Left ventricle myocardium superior (tissue), 1 donor: Measurements from ENCODE around the gene NPR3. TPM values are rescaled to one million over a fixed set of nuclear protein-coding genes. Genes with fewer than 3 reads are reported as not detected.
A peak's percentile ranks its signal among the peaks of the same experiment; 100 is the strongest.
"Not testable (repeated sequence)": the region's sequence is repeated elsewhere in the genome, so short reads cannot be mapped to it uniquely, and the experiment has no call there.

ENCODE experiments used
- ATAC-seq: fragments of 200-7000 bp; cut with Tn5 transposase; one replicate; pipeline ENCODE4 v1.9.1; 2020; ENCODE audit warnings: mild to moderate bottlenecking, moderate library complexity
- DNase-seq: peaks from one replicate; pipeline ENCODE4 v3.0.0-alpha.2; 2020
- intact Hi-C: fragments of 100-400 bp; cut with micrococcal nuclease; formaldehyde crosslinking; loops from one replicate; pipeline ENCODE4 v1.11.0; 2022
- total RNA-seq: library from RNA; stranded (reverse); fragmentation: NEBNext Ultra II Directional; extraction: Animal tissue kit (Norgen Biotek cat#: 25700); gene quantifications from one replicate; pipeline ENCODE4 v1.2.1, GENCODE V29; 2021
- donor health status: DM: no; HTN: yes; CAD: no; lungs with severe emphysema.

The NPR3 gene
- total RNA-seq, 1 donor from 2014 or later = 16.3 TPM

DNA sequence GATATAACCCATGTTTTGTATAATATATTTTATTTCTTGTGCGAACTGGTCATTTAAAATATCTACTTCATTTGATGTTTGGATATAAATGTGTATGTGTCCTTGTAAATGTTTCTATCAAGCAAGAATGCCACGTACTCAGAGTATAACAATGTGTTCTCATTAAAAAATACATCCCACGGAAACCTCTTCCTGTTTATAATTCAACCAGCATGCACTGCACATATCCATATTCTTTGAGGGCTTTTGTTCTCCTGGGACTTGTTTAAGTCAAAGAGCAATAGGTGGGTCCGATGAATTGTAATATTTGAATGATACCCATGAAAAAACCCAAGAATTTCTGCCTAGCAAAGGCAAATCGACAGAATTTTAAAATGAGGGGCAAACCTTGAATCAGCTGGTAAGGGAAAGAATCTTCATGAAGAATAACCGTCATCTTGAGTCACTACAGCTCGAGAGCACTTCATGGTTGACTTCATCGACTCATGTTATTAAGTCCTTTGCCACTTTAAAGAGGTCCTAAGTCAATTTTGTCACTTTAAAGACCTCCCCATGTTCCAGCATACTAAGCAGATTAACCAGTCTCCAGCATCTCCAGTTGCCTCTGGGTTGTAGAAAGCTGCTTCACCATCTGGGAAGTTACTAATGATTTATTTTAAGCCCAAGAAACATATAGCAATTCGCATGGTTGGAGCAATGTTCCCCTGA, 80.6 kb downstream of the NPR3 start:
- intact Hi-C loops = no loop called here
- DNase-seq = no peak
- no peak for ATAC-seq

DNA sequence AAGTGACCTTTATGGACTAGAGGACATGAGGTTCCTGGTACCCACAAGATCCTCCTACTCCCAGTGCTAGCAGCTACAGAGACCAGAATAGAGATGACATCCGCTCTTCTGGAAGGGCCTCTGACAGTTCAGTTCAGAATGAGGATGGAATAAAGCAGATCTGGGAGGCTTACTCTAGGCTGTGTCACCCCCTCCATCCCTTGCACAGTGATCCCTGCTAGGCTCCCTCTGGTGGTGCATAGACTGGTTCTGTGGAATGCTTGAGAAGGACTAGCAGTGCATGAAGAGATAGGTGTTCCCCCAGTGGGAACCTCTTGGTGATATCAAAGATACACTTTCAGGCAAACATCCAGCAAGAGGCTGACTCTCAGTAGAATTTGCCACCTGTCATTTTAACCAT, 83.0 kb downstream of the NPR3 start:
- intact Hi-C loops = no loop called here
- peak; percentile 46 for ATAC-seq
- no peak for DNase-seq

DNA sequence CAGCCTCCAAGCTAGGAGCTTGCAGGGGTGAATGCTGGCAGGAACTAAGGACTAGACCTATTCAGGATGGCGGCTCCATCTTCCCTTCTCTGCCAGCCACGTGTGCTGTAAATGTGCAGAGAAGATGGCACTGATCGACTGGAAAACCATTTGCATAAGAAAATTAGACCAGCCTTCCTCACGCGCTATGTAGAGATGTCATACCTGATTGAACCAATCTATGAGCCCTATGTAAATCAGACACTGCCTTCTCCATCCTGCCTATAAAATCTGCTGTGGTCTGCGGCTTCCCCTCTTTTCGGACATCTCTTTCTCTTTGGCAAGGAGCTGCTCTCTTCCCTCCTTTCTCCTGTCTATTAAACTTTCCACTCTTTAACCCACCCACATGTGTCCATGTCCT, 91.6 kb downstream of the NPR3 start:
- intact Hi-C loops = no loop called here
- DNase-seq = no peak
- no peak for ATAC-seq

DNA sequence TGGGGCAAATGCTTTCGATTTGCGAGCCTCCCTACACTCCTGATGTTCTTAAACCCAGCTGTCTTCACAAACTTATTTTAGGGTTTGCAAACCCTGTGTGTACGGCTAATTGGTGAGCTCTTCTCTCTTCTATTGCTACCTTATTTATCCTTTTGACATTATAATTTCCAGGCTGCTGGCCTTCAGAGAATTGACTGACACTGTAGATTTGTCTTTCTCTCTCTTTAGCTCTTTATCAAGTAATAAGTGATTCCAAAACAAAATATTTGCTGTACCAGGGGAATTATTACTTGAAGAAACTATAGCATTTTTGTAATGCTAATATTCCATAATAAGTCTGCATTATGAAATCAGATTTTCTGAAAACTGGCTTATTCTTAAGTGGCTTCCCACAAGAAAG, 92.5 kb downstream of the NPR3 start:
- intact Hi-C loops = no loop called here
- no peak for DNase-seq
- no peak for ATAC-seq

DNA sequence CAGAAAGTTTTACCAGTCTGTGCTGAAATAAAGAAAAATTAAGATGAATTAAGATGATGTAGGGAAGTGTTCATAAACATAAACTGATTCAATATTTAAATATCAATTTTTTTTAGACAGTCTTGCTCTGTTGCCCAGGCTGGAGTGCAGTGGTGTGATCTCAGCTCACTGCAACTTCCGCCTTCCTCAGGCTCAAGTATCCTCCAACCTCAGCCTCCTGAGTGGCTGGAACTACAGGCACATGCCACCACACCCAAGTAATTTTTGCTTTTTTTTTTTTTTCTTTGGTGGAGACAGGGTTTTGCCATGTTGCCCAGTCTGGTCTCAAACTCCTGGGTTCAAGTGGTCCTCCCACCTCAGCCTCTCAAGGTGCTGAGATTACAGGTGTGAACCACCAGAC, 94.3 kb downstream of the NPR3 start:
- intact Hi-C loops, ATAC-seq, DNase-seq: not testable (repeated sequence)

DNA sequence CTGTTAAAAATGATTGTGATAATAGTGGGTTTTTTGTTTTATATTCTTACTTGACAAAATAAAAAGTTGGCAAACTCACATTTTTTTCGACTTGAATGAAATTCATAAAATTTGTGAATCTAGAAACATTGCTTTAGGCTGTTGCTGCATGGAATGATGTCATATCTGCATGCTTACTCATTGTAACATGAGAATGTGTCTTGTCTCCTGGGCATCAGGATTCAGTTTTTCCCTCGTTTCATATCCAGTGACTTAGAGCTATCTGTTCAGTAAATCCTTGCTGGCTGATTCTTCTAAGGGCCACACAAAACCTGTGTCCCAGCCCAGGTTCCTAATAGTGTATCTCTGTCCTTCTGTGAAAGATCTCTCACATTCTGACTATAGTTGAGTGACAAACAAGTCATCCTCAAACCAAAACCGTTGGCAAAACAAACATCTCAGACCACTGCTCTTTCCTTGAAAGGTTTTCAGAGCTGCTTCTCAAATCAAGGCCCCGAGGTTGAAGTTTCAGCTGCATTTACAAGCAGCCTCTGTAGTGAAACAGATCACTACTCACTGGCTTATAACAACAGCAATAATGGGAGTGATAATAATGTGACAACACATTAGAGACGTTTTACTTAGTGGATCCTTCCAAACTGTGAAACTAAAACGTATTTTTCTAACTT, 95.0 kb downstream of the NPR3 start:
- intact Hi-C loops = no loop called here
- ATAC-seq = peak; percentile 55
- DNase-seq = no peak

DNA sequence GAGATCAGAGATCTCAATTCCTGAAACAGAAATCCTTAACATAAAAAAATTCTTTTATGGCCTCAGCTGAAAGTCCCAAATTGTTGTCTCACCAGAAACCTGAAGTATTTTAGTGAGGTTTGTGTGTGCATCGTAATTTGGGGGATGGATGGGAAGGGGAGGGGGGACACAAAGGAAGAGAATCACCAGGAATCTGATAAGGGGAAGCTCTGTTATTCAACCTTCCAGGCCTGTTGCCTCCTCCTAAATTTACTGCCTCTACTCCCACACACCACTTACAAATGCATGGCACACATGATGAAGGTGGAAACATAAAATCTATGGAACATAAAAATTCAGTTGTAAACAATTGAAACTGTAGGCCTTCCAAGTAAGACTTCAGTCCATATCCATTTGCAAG, 97.7 kb downstream of the NPR3 start:
- intact Hi-C loops = no loop called here
- no peak for ATAC-seq
- DNase-seq = no peak

DNA sequence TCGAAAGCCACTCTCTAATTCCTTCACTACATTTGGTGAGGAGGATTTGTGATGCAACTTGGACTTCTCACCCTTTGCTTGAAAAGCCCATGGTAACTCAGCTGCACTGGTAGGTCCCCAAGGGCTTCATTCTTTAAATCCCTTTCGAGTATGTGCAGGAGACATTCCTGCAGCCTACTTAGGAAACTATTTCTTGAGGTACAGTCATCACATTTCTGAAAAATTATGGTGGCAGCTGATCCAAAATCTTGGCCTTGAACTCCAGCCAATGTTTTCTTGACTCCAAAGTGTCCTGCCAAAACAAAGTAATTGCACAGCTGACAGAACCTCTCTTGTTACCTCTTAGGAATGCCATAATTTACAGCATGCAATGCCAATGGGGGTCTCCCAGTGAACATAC, 99.7 kb downstream of the NPR3 start:
- ATAC-seq (no peak), DNase-seq (no peak)
- intact Hi-C loops = no loop called here

DNA sequence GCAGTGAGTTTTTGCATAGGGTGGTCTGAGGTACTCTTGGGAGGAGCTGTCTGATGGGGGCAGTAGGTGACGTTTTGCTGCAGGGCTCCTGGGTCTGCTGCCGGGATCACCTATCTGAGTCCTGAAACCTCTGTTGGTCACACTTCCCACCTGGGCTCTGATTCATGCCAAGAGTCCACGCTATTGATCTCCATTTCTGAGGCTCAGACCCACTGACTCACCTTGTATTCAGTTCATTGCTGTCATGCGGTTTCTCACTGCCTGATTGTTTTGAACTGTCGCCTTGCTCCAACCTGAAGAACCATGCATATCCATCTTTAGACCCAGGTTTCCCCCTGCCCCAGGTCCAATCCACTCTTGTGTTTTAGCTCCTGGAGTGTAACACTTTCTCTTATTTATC, 101.3 kb downstream of the NPR3 start:
- ATAC-seq (no peak), DNase-seq (no peak)
- intact Hi-C loops = no loop called here

DNA sequence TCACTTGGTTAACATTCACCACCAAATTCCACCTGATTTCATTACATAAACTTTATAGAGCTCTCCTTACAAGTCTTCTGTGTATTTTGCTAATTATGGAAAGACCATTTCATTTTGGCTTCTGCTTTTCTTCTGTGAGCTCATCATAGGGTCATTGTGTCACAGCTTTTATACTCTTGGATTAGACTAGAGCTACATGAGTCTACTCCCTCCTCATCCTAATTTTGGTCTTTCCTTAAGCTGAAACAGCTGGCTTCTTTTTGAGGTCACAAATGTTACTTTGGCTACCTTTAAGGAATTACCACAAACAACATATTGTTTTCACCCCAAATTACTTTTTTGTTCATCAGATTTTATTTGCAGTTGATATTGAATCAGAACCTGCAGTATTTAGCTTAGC, 103.0 kb downstream of the NPR3 start:
- ATAC-seq (no peak), DNase-seq (no peak)
- intact Hi-C loops = no loop called here

DNA sequence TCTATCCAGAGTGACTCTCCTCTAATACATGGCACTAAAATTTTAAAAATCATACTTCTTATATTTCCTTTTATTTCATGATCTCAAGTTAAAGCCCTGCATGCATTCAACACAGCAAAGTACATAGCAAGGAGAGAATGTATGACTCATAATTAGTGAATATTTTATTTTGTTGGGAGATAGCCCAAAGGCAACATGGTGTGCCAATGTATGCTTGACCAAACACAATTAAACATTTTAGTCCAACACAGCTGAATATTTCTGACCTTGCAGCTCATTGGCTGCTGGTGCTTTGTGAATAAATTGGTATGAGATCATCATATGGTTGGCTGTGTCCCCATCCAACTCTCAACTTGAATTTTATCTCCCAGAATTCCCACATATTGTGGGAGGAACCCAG, 103.5 kb downstream of the NPR3 start:
- DNase-seq (no peak), ATAC-seq (no peak)
- intact Hi-C loops = no loop called here

DNA sequence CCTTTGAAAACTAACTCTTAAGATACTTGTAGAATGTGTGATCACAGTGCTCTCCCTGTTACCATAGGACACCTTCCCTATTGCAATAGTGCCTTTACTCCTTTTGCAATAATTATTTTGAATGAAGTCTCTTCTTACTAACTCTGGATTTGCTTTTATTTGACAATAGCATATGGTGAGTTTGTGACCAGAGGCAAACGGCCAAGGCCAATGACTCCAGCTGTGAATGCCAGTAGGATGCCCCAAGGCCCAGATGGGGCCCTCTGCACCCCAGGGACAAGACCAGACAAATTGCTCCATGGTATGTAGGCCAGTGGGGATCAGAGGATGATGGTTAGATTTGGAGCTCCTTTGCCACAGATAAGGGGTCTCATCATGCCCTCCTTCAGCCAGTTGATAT, 116.9 kb downstream of the NPR3 start:
- intact Hi-C loops = no loop called here
- DNase-seq = no peak
- no peak for ATAC-seq

DNA sequence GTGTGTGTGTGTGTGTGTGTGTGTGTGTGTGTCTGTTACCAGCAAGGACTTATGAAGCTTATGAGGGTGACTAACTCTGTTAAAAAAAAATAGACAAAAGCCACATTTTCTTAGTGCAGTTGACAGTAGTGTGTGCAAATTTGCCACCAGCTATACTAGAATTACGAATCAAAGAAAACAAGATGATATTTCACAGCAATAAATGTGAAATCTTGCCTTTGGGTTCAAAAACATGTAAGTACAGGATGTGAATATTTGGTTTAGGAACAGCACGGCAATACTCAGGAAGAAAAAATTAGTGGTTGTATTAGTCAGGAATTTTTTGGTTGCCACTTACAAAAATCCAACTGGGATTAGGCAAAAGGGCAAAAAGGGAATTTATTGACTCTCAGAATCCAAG, 117.4 kb downstream of the NPR3 start:
- intact Hi-C loops = no loop called here
- DNase-seq (no peak), ATAC-seq (no peak)

DNA sequence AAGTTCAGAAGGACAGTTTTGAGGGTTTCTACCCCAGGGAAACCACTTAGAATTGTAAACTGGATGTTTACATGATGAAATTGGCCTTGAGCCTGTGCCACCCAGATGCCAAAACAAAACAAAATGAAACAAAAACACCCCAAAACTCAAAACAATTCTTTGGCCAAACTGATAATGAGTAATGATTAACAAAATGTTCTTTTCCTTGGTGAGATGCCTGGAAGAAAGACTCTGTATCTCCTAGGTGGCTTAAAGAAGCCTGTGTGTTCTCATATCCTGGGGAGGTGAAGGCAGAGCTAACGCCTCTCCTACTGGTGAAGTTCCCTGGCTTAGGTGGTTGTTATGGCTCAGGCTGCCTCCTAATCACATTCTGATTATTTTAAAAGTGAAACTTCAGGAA, 120.5 kb downstream of the NPR3 start:
- intact Hi-C loops = no loop called here
- DNase-seq (no peak), ATAC-seq (no peak)

DNA sequence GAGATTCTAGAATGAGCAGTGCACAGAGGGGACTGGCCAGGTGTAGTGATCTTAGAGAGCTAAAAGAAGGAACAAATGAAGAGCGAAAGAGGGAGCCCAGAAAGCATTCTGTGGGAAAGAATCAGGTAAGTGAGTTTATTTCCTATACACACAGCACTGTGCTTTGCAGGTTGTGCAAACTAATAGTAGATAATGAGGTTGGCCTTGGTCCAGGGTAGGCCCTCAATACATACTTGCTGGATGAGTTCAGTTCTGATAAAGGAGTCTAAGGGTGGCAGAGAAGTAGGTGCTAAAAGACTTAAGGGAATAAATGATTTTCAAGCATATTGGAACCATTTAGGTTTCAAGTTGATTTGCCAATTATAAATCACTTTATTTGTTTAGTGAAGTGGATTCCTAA, 122.0 kb downstream of the NPR3 start:
- DNase-seq (no peak), ATAC-seq (no peak)
- intact Hi-C loops = no loop called here

DNA sequence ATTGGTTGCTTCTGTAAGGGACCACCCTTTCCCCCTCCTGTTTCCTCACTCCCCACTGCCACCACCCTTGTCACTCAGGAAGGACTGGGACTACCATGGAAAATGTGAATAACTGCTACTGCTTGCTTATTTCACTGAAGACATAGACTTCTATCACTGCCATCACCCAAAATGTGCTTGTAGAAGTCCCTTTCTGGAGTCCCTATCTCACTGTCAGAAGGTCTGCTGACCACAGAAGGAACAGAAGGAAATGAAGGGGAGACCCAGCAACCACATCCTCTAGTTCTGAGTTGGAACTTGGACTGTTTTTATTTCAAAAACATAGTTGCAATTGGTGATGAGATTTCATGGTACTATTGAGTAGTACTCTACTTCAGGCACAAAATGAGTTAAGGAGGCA, 122.5 kb downstream of the NPR3 start:
- ATAC-seq (no peak), DNase-seq (no peak)
- intact Hi-C loops = no loop called here

DNA sequence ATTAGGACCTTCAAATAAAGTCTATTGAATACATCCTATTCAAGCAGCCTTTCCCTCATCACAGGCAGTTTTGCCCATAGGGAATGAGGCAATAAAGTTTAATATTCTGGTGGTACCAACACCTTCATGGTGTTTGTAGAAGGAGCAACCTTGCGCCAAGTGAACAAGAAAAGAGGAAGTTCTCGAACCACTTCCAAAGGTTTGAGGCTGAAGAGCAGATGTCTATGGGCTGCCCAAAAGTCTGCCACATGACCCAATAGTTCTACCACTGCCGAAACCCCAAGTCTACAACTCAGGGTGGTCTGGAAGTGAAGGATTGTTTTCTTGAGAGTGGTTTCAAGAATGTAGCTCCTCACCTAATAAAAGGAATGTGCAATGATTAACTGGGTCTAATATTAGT, 123.1 kb downstream of the NPR3 start:
- no peak for DNase-seq
- ATAC-seq = no peak
- intact Hi-C loops = no loop called here

DNA sequence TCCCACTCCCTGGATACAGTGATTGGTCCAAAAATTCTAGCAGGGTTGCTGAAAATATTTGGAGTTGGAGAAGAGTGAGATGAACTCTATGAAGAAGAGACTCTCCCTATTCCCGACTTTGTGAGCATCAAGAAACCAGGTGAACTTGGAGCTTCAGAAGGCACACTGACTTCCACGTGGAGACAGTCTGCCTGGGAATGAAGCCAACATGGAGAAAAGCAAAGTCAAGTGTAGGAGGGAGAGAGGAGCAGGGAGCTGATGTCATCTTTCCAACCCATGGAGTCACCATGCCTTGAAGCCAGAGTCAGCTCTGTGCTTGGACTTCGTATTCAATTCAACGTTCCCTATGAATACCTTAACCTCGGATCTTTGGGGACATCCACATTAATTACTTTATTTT, 125.1 kb downstream of the NPR3 start:
- intact Hi-C loops = no loop called here
- DNase-seq (no peak), ATAC-seq (no peak)

DNA sequence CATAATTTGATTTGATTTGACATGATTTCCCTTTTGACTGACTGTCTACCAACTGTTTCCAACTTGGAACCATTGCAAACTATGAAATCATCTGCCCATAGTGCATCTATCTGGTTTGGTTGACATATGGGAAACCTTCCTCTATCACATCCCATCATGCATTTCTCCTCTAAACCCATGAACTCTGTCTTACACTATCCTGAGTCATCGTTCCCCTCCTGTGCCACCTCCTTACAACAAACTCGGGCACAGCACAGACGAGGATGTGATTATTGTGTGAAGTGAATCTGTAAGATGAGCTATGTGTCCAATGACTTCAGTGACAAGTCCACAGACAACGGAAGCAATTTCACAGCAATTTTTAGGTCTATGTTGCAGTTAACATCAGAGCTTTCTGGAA, 126.1 kb downstream of the NPR3 start:
- DNase-seq = no peak
- ATAC-seq = no peak
- intact Hi-C loops = no loop called here

DNA sequence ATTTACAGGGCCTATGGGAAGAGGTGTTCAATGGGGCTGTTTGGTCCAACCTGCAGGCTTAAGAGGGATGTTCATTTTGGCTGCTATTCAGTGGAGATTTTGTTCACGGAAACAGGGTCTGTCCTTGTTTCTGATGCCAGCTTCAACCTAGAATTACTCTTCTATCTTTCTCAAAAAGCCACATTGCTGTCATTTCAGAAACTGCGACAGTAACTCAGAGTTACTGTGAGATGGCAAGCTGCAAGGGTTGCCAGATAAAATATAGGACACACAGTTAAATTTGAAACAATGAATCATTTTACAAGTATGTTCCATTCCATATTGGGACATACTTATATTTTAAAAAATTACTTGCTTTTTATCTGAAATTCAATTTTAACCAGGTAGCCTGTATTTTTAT, 128.0 kb downstream of the NPR3 start:
- intact Hi-C loops = no loop called here
- DNase-seq = no peak
- ATAC-seq = no peak

DNA sequence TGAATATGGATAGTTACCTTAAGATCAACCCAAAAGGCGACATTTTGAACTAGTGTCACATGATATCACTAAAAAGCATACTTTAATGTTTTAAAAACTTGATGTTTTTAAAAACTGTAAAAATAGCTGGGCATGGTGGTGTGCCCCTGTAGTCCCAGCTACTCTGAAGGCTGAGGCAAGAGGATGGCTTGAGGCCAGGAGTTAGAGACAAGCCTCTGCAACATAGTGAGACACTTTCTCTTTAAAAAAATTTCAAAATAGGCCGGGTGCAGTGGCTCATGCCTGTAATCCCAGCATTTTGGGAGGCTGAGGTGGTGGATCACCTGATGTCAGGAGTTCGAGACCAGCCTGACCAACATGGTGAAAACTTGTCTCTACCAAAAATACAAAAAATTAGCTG, 129.5 kb downstream of the NPR3 start:
- ATAC-seq = no peak
- no peak for DNase-seq
- intact Hi-C loops = no loop called here
